RWPE1 (cell line): ENCODE measurements around the gene DEDD.
A peak's percentile ranks its signal among the peaks of the same experiment; 100 is the strongest.

Experiments used
- CTCF ChIA-PET: fragments of 350-600 bp; sonication (Branson Sonifier 250); formaldehyde crosslinking; extraction: SDS; loops from one replicate; lab custom pipeline; 2021; lab: Yijun Ruan, JAX
- POLR2A ChIA-PET: fragments of 400-600 bp; formaldehyde crosslinking; extraction: SDS; loops from one replicate; lab custom pipeline; 2020; ENCODE audit warnings: antibody characterized with exemption; ENCODE audit not compliant: low non-redundant PET; lab: Yijun Ruan, JAX
- DNase-seq: peaks from one replicate; pipeline ENCODE4 v3.0.0; 2012; ENCODE audit warnings: low spot score
- H3K27ac ChIP-seq: fragments of 450-650 bp; 2 replicates; pipeline ENCODE4 v1.5.1; 2017
- TF ChIP-seq, protein P1 (sequence below): fragments of 450-650 bp; conservative IDR thresholded peaks from 2 replicates; pipeline ENCODE4 v1.5.1; 2017; ENCODE audit warnings: low read depth, mild to moderate bottlenecking

Gene DEDD

GRCh38 chr1:161176468-161177111 is 44.1 kb upstream of the DEDD start:
- ChIA-PET CTCF (interaction anchor here (0.7 to 1.0 kb wide), 2 partner anchors 19 to 103 kb away, joined by 3 read pairs; no protein-coding TSS in a partner anchor), POLR2A (no interaction called here)
- peak overlapping the region; percentile 74 for H3K27ac ChIP-seq
- DNase-seq: peak; percentile 17
- TF ChIP-seq, protein P1, sequence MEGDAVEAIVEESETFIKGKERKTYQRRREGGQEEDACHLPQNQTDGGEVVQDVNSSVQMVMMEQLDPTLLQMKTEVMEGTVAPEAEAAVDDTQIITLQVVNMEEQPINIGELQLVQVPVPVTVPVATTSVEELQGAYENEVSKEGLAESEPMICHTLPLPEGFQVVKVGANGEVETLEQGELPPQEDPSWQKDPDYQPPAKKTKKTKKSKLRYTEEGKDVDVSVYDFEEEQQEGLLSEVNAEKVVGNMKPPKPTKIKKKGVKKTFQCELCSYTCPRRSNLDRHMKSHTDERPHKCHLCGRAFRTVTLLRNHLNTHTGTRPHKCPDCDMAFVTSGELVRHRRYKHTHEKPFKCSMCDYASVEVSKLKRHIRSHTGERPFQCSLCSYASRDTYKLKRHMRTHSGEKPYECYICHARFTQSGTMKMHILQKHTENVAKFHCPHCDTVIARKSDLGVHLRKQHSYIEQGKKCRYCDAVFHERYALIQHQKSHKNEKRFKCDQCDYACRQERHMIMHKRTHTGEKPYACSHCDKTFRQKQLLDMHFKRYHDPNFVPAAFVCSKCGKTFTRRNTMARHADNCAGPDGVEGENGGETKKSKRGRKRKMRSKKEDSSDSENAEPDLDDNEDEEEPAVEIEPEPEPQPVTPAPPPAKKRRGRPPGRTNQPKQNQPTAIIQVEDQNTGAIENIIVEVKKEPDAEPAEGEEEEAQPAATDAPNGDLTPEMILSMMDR: no peak

GRCh38 chr1:161175771-161176453 is 43.4 kb upstream of the DEDD start:
- ChIA-PET CTCF (interaction anchor here (0.7 to 1.1 kb wide), 2 partner anchors 102 to 236 kb away, joined by 3 read pairs; no protein-coding TSS in a partner anchor), POLR2A (no interaction called here)
- H3K27ac ChIP-seq: no peak overlapping the region; the same call in none of the 2 replicates
- DNase-seq: no peak
- TF ChIP-seq, protein P1: no peak

- ChIA-PET POLR2A (no interaction called here), CTCF (interaction anchor here (1.1 kb wide), 1 partner anchor 237 kb away, joined by 3 read pairs; no protein-coding TSS in a partner anchor)
- H3K27ac ChIP-seq: no peak overlapping the region
- TF ChIP-seq, protein P1: no peak
- no peak for DNase-seq
Observed at GRCh38 chr1:161174911-161175310, 42.4 kb upstream of the DEDD start.

- H3K27ac ChIP-seq: peak overlapping the region; percentile 1; the same call in 1 of the 2 replicates
- ChIA-PET CTCF (interaction anchor here (0.6 kb wide), 1 partner anchor 335 kb away, joined by 7 read pairs; no protein-coding TSS in a partner anchor), POLR2A (interaction anchor here (0.7 kb wide), 1 partner anchor 69 kb away, joined by 3 read pairs; no protein-coding TSS in a partner anchor)
- TF ChIP-seq, protein P1: no peak
- DNase-seq: no peak
Observed at GRCh38 chr1:161173711-161174110, 41.2 kb upstream of the DEDD start.

DNA sequence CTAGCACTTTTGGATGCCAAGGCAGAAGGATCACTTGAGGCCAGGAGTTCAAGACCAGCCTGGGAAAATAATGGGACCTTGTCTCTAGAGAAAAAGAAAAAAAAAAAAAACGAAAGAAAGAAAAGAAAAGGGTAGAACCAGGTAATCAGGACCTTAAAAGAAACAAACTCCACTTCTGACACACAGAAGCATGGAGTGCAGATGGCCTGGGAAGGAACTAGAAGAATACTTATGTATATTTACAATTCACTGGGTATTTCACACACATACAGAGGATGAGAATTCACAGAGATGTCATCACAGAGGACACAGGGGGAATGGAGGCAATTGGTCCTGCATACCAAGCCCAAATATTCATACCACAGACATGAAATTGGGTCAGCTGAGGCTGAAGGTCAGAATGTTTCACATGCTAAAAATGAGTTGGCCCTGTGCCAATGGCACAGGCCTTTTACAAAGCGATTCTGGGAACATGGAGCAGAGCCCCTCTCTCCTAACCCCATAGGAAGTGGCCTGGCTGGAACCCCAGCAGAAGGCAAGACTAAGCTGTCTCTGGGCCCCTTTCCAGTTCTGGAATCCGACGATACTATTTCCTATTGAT is 40.4 kb upstream of the DEDD start:
- ChIA-PET CTCF (no interaction called here), POLR2A (no interaction called here)
- DNase-seq: no peak
- TF ChIP-seq, protein P1: no peak
- no peak overlapping the region for H3K27ac ChIP-seq

- POLR2A ChIA-PET: no interaction called here
- no peak for DNase-seq
- CTCF ChIA-PET: no interaction called here
- TF ChIP-seq, protein P1: no peak
- H3K27ac ChIP-seq: no peak overlapping the region
Observed at GRCh38 chr1:161172349-161172748, 39.9 kb upstream of the DEDD start.
